AG10803 (cell line): ENCODE measurements around the gene ATP9B.

Source experiments
- DNase-seq: peaks from one replicate; pipeline ENCODE4 v3.0.0; 2010; ENCODE audit warnings: low read depth
- H3K4me3 ChIP-seq: 2 replicates; pipeline ENCODE4 v1.5.1; 2011; ENCODE audit warnings: mild to moderate bottlenecking, low read length, control low read depth
- TF ChIP-seq, protein P1 (sequence below): conservative IDR thresholded peaks from 2 replicates; pipeline ENCODE4 v1.5.1; 2011; ENCODE audit warnings: mild to moderate bottlenecking, low read length, control low read depth, inconsistent platforms

The ATP9B gene

DNA sequence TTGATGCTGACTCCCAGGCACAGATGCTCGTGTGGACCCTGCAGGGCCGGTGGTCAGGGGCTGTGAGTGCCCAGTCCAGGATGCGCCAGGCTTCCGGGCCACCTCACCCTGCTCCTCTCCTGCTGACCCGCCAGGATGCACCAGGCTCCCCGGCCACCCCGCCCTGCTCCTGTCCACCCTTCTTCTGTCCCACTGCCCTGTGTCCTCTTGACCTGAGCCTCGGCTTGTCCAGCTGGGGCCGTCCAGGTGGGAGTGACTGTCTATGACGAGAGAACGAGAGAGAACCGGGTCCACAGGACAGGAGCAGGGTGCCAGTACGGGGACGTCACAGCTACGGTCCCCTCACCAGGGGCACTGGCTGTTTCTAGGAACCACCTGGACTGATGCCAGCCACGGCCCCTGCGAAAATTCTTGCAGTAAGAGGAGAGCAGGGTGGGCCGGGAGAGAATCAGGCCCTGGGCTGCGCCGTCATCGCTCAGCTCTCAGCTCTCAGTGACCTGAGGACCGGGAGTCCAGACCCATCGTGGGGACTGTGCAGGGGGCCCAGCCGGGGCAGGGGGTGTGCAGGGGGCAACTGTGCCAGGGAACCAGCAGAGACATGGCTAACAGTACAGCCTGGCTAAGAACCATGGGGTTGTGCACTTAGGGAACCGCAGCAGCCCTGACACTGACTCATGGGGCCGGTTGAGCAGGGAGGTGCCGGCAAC, 313.6 kb downstream of the ATP9B start:
- DNase-seq, result no peak

DNA sequence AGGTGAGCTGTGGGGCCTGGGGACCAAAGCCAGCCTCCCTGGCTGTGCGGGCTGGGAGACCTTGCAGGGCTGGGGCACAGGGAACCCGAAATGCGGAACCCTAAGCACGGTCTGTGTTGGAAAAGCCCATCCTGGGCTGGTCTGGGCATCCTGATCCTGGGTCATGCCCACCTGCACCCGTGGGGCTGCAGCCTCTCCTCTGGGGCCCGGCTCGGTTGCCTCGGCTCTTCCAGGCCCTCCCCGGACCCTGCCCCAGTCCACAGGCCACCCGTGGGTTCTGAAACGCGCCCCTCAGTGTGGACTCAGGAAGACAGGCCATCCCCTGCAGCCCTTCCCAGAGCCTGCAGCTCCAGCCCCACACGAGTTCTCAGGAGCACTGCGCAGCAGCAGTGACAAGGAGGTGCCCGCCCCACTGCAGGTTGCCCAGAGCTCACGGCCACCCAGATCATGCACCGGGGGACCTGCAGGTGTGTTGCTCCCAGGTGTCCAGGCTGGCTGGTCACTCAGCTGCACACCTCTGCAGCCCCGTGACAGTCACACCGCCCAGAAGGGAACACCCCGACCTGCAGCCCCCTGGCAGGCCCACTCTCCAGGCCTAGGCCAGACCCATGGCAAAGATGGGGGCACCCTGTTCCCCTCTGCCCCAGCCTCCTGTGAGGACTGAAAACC, 314.3 kb downstream of the ATP9B start:
- no peak for DNase-seq
- TF ChIP-seq, protein P1, sequence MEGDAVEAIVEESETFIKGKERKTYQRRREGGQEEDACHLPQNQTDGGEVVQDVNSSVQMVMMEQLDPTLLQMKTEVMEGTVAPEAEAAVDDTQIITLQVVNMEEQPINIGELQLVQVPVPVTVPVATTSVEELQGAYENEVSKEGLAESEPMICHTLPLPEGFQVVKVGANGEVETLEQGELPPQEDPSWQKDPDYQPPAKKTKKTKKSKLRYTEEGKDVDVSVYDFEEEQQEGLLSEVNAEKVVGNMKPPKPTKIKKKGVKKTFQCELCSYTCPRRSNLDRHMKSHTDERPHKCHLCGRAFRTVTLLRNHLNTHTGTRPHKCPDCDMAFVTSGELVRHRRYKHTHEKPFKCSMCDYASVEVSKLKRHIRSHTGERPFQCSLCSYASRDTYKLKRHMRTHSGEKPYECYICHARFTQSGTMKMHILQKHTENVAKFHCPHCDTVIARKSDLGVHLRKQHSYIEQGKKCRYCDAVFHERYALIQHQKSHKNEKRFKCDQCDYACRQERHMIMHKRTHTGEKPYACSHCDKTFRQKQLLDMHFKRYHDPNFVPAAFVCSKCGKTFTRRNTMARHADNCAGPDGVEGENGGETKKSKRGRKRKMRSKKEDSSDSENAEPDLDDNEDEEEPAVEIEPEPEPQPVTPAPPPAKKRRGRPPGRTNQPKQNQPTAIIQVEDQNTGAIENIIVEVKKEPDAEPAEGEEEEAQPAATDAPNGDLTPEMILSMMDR, result no peak
- no peak overlapping the region for H3K4me3 ChIP-seq

More for the DNA sequence above, 313.6 kb downstream of the ATP9B start:
- TF ChIP-seq, protein P1, result no peak
- no peak overlapping the region for H3K4me3 ChIP-seq

DNA sequence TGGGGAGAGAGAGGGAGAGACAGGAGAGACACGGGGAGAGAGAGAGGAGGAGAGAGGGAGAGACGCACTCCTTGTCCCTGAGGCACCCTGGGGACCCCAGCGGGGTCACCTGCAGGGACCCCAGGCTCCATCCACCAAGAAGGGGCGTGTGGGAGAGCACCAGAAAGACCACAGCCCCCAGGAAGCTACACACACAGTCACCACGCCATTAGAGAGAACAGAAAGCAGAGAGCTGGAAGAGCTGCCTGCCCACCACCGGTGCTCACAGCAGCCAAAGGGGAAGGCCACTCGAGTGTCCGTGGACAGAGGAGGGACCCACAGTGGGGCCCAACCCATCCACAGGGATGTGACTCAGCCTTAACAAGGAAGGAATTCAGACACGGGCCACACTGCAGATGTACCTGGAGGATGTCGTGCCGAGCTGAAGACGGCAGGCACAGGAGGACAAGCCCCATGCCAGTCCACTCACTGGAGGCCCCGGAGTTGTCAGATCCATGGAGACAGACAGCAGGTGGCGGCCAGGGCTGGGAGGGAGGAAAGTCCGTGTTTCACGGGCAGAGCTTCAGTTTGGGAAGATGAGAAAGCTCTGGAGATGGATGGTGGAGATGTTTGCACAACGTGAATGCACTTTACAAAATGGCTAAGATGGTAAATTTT, 315.1 kb downstream of the ATP9B start:
- no peak overlapping the region for H3K4me3 ChIP-seq
- TF ChIP-seq, protein P1, result no peak
- no peak for DNase-seq

DNA sequence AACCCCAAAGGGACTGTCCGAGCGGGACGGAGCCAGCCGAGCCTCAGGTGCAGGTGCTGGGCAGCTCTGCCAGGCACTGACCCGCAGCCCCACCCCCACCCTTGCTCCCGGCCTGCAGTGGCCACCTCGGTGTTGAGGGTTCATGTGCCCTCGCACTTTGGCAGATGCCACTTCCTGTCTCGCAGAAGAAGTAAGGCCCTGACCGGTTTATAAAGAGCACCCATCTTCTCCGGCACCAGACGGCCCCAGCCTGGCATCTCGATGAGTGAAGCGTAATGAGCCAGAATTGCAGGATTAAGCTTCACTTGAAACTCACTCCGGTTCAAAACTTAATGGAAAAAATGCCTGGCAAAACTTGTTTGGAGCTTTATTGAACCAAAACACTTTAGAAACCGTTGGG, 315.6 kb downstream of the ATP9B start:
- DNase-seq, result no peak
- no peak overlapping the region for H3K4me3 ChIP-seq
- TF ChIP-seq, protein P1, result no peak

DNA sequence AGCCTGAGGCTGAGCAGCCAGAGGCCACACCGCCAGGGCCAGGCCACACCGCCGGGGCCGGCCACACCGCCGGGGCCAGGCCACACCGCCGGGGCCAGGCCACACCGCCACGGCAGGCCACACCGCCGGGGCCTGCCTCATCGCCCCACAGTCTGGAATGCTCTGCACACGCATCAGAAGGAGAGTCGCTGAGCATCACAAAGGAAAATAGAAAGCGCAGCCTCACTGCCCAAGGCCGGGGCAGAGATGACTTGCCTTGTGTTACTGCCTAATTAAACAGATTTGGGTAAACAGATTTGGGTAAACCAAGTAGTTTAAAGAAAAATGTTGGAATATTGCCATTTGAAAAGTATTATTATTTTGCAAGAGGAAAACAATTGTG, 316.1 kb downstream of the ATP9B start:
- TF ChIP-seq, protein P1, result no peak

DNA sequence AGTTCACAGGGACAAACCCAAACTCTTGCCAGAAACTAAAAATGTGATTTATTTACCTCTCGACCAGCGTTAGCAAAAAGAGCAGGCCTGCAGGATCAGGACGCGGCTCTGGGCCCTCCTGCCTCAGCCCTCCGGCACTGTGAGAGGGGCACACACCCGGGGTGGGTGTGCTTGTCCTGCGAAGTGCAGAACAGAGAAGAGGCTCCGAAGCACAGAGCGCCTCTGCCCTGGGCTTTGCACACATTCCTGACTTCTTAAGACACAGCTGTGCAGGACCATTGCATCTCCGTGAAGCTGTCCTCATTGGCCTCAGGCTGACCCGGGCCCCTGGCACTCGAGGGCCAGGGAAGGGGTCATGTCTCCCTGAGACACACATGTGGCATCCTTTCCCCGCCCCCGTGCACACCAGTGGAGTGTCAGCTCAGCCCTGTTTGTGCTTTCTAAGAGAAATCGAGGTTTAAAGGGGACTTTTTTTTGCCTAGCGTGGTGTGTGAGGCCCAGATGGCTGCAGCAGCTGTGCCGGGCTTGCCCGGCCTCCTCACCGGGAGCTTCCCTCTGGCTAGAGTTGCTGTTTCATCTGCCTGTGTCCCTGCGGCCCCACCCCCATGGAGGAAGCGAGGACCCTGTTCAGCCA, 316.6 kb downstream of the ATP9B start:
- TF ChIP-seq, protein P1, result no peak
- DNase-seq, result no peak
- no peak overlapping the region for H3K4me3 ChIP-seq

More for the DNA sequence above, 316.1 kb downstream of the ATP9B start:
- H3K4me3 ChIP-seq, result no peak overlapping the region
- DNase-seq, result no peak
